Mesendoderm (in vitro differentiated cells): ENCODE measurements around the gene PDK2.

ENCODE experiments used
- DNase-seq: peaks from one replicate; pipeline ENCODE4 v3.0.0; 2013
- H2AK5ac ChIP-seq: 2 replicates; pipeline ENCODE4 v1.6.1; 2013; ENCODE audit warnings: low read length, inconsistent platforms
- H2BK120ac ChIP-seq: 2 replicates; pipeline ENCODE4 v1.6.1; 2013; ENCODE audit warnings: low read depth, mild to moderate bottlenecking, low read length, moderate library complexity, mixed read lengths
- H2BK15ac ChIP-seq: replicated peaks from 2 replicates; pipeline ENCODE4 v1.6.1; 2013; ENCODE audit warnings: low read depth, mild to moderate bottlenecking, moderate library complexity
- H2BK5ac ChIP-seq: 2 replicates; pipeline ENCODE4 v1.6.1; 2013; ENCODE audit warnings: low read length, inconsistent platforms
- H3K18ac ChIP-seq: 2 replicates; pipeline ENCODE4 v1.6.1; 2013; ENCODE audit warnings: mild to moderate bottlenecking, low read length, mixed read lengths
- H3K23ac ChIP-seq: one replicate; pipeline ENCODE4 v1.6.1; 2013; ENCODE audit warnings: low read length
- H3K27ac ChIP-seq: 2 replicates; pipeline ENCODE4 v1.5.1; 2013; ENCODE audit warnings: low read depth, mild to moderate bottlenecking, inconsistent platforms, low read length, moderate library complexity
- H3K27me3 ChIP-seq: 2 replicates; pipeline ENCODE4 v1.6.1; 2013; ENCODE audit warnings: low read length, control low read depth, mild to moderate bottlenecking, inconsistent platforms; ENCODE audit not compliant: insufficient read depth, poor library complexity
- H3K36me3 ChIP-seq: 2 replicates; pipeline ENCODE4 v1.6.1; 2013; ENCODE audit warnings: low read length, inconsistent platforms; ENCODE audit not compliant: control insufficient read depth, insufficient read depth
- H3K4ac ChIP-seq: one replicate; pipeline ENCODE4 v1.6.1; 2013; ENCODE audit warnings: low read depth, mild to moderate bottlenecking, low read length, moderate library complexity
- H3K4me1 ChIP-seq: 2 replicates; pipeline ENCODE4 v1.6.1; 2013; ENCODE audit warnings: low read depth, low read length, inconsistent platforms; ENCODE audit not compliant: control insufficient read depth
- H3K4me2 ChIP-seq: 2 replicates; pipeline ENCODE4 v1.6.1; 2013; ENCODE audit warnings: low read length
- H3K4me3 ChIP-seq: 2 replicates; pipeline ENCODE4 v1.5.1; 2013; ENCODE audit warnings: mild to moderate bottlenecking, low read length
- H3K56ac ChIP-seq: one replicate; pipeline ENCODE4 v1.6.1; 2013; ENCODE audit warnings: low read length
- H3K79me1 ChIP-seq: 2 replicates; pipeline ENCODE4 v1.6.1; 2013; ENCODE audit warnings: low read length, inconsistent platforms
- H3K79me2 ChIP-seq: 2 replicates; pipeline ENCODE4 v1.6.1; 2013; ENCODE audit warnings: mild to moderate bottlenecking, low read length; ENCODE audit not compliant: control insufficient read depth, insufficient read depth
- H3K9ac ChIP-seq: 2 replicates; pipeline ENCODE4 v1.6.1; 2013; ENCODE audit warnings: low read length, inconsistent platforms
- H4K5ac ChIP-seq: one replicate; pipeline ENCODE4 v1.6.1; 2013; ENCODE audit warnings: low read length
- H4K8ac ChIP-seq: one replicate; pipeline ENCODE4 v1.6.1; 2013; ENCODE audit warnings: low read depth, mild to moderate bottlenecking, control low read depth, low read length, moderate library complexity
- WGBS: extraction: QIAGEN DNeasy Blood & Tissue Kit; methylation state at CpG from one replicate; pipeline ENCODE4 v1.1.7; 2013; ENCODE audit warnings: low lambda C conversion rate, missing lambda C conversion rate; ENCODE audit not compliant: insufficient coverage; ENCODE audit errors: extremely low coverage; 5-methylcytosine and 5-hydroxymethylcytosine counted together

The PDK2 gene

DNA sequence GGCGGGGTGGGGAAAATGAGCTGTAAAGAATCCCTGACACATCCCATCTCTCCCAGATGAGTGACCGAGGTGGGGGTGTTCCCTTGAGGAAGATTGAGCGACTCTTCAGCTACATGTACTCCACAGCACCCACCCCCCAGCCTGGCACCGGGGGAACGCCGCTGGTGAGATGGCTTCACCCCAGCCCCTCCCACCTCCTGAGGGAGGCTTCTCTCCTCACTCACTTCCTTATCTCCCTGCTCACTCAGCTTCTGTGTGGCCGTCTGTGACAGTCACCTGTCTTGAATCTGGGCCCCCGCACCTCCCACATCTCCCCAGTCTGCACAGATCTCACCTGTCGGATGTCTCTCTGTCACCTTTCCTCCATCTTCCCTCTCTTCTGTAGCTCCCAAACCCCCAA, 13.4 kb downstream of the PDK2 start:
- Histone ChIP-seq H2BK5ac (no peak overlapping the region), H3K4me3 (no peak overlapping the region), H3K27me3 (no peaks in the 10 kb centered on the region), H3K27ac (no peak overlapping the region), H3K56ac (no peak overlapping the region), H4K8ac (no peak overlapping the region), H3K18ac (no peak overlapping the region), H3K79me1 (no peaks in the 10 kb centered on the region), H3K4me1 (peaks cover 2% of the 10 kb centered on the region), H3K79me2 (no peaks in the 10 kb centered on the region), H2BK120ac (no peak overlapping the region), H3K4ac (no peak overlapping the region), H3K23ac (no peak overlapping the region), H3K4me2 (no peak overlapping the region), H3K36me3 (no peaks in the 10 kb centered on the region), H2BK15ac (no peak overlapping the region), H4K5ac (no peak overlapping the region), H2AK5ac (no peak overlapping the region), H3K9ac (no peak overlapping the region)
- no CpG with 5 or more reads among the region's 9 CpGs for WGBS
- no peak for DNase-seq

DNA sequence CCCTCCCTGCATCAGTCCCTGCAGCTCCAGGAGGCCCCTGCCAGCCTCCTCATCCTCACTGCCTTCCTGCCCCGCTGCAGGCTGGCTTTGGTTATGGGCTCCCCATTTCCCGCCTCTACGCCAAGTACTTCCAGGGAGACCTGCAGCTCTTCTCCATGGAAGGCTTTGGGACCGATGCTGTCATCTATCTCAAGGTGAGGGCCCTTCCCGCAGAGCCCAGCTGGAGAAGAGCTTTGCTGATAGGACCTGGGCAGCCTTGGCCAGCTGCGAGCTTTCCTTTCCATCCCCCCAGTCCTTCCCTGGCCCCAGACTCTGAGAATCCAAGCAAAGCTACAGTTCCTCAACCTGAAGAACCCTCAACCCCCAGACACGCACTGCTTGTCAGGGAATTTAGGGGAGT, 14.1 kb downstream of the PDK2 start:
- Histone ChIP-seq H3K79me2 (no peaks in the 10 kb centered on the region), H3K79me1 (no peaks in the 10 kb centered on the region), H3K4ac (no peak overlapping the region), H2AK5ac (no peak overlapping the region), H2BK120ac (no peak overlapping the region), H3K27me3 (no peaks in the 10 kb centered on the region), H3K27ac (no peak overlapping the region), H3K18ac (no peak overlapping the region), H4K5ac (no peak overlapping the region), H2BK15ac (no peak overlapping the region), H3K4me3 (no peak overlapping the region), H3K4me1 (peaks cover 2% of the 10 kb centered on the region), H3K4me2 (no peak overlapping the region), H4K8ac (no peak overlapping the region), H3K23ac (no peak overlapping the region), H3K9ac (no peak overlapping the region), H3K56ac (no peak overlapping the region), H3K36me3 (no peaks in the 10 kb centered on the region), H2BK5ac (no peak overlapping the region)
- DNase-seq: no peak
- no CpG with 5 or more reads among the region's 7 CpGs for WGBS

DNA sequence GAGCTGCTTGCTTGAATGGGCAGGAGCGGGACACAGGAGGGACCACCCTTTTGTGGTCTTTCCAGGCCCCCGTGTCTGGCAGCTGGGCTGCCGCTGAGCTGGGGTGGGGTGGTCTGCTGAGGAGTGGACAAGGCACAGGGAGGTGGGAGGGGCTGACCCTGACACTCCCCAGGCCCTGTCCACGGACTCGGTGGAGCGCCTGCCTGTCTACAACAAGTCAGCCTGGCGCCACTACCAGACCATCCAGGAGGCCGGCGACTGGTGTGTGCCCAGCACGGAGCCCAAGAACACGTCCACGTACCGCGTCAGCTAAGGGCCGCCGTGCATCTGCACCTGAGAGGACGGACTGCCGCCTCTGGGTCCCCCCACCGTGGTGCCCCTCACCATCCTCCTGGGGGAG, 14.6 kb downstream of the PDK2 start:
- H3K4me1 ChIP-seq: peaks cover 2% of the 10 kb centered on the region
- H3K79me1 ChIP-seq: no peaks in the 10 kb centered on the region
- H2BK5ac ChIP-seq: no peak overlapping the region
- no CpG with 5 or more reads among the region's 19 CpGs for WGBS
- no peak overlapping the region for H3K4me2 ChIP-seq
- no peaks in the 10 kb centered on the region for H3K27me3 ChIP-seq
- no peak overlapping the region for H3K4ac ChIP-seq
- no peak overlapping the region for H3K4me3 ChIP-seq
- H4K8ac ChIP-seq: no peak overlapping the region
- H4K5ac ChIP-seq: no peak overlapping the region
- no peak overlapping the region for H2BK120ac ChIP-seq
- no peak overlapping the region for H3K27ac ChIP-seq
- no peak for DNase-seq
- no peak overlapping the region for H3K23ac ChIP-seq
- H3K36me3 ChIP-seq: no peaks in the 10 kb centered on the region
- H3K56ac ChIP-seq: no peak overlapping the region
- H3K9ac ChIP-seq: no peak overlapping the region
- no peaks in the 10 kb centered on the region for H3K79me2 ChIP-seq
- no peak overlapping the region for H2BK15ac ChIP-seq
- no peak overlapping the region for H3K18ac ChIP-seq
- H2AK5ac ChIP-seq: no peak overlapping the region

GRCh38 chr17:50110591-50111349, 15.6 kb downstream of the PDK2 start:
- Histone ChIP-seq H2BK15ac (no peak overlapping the region), H3K79me1 (no peaks in the 10 kb centered on the region), H2AK5ac (no peak overlapping the region), H3K4me3 (no peak overlapping the region), H3K9ac (no peak overlapping the region), H3K23ac (no peak overlapping the region), H3K36me3 (no peaks in the 10 kb centered on the region), H2BK5ac (no peak overlapping the region), H3K27ac (no peak overlapping the region), H4K8ac (no peak overlapping the region), H3K27me3 (no peaks in the 10 kb centered on the region), H3K79me2 (no peaks in the 10 kb centered on the region), H3K4me1 (peaks cover 2% of the 10 kb centered on the region), H3K18ac (no peak overlapping the region), H2BK120ac (no peak overlapping the region), H3K4me2 (no peak overlapping the region), H4K5ac (no peak overlapping the region), H3K4ac (no peak overlapping the region), H3K56ac (no peak overlapping the region)
- DNase-seq: no peak
- whole genome bisulfite sequencing: no CpG with 5 or more reads among the region's 19 CpGs

GRCh38 chr17:50111673-50112655, 16.8 kb downstream of the PDK2 start:
- WGBS: no CpG with 5 or more reads among the region's 14 CpGs
- H3K27ac ChIP-seq: no peak overlapping the region

More at GRCh38 chr17:50111673-50112655, 16.8 kb downstream of the PDK2 start:
- Histone ChIP-seq H2BK15ac (no peak overlapping the region), H3K79me2 (no peaks in the 10 kb centered on the region), H3K4me3 (no peak overlapping the region), H2AK5ac (no peak overlapping the region), H2BK120ac (no peak overlapping the region), H2BK5ac (no peak overlapping the region), H3K4me1 (peaks cover 2% of the 10 kb centered on the region), H3K4me2 (no peak overlapping the region), H4K8ac (no peak overlapping the region), H3K18ac (no peak overlapping the region), H4K5ac (no peak overlapping the region), H3K36me3 (no peaks in the 10 kb centered on the region), H3K4ac (no peak overlapping the region), H3K79me1 (no peaks in the 10 kb centered on the region), H3K27me3 (no peaks in the 10 kb centered on the region), H3K56ac (peak overlapping the region; percentile 44), H3K9ac (peak overlapping the region; percentile 38), H3K23ac (no peak overlapping the region)
- no peak for DNase-seq
